ENCODE data around the gene ZSWIM5.
A peak's percentile ranks its signal among the peaks of the same experiment; 100 is the strongest.
"Not testable (repeated sequence)": the region's sequence is repeated elsewhere in the genome, so short reads cannot be mapped to it uniquely, and the experiment has no call there.

Gene ZSWIM5

DNA sequence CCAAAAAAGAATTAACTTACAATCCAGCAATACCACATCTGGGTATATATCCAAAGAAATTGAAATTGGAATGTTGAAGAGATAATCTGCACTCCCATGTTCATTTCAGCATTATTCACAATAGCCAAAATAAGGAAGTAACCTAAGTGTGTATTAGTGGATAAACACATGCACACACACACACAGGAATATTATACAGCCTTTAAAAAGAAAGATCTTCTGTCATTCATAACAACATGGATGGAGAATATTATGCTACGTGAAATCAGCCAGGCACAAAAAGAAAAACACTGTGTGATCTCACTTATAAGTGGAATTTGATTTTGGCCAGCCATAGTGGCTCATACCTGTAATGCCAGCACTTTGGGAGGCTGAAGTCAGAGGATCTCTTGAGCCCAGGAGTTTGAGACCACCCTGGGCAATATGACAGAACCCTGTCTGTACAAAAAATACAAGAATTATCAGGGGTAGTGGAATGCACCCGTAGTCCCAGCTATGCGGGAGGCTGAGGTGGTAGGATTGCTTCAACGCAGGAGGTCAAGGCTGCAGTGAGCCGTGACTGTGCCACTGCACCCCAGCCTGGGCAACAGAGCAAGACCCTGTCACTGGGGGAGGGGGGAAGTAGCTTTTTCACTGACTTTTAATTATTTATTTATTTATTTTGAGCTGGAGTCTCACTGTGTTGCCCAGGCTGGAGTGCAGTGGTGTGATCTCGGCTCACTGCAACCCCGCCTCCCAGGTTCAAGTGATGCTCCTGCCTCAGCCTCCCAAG, 210.8 kb downstream of the ZSWIM5 start:
- TF ChIP-seq CTCF (IDR thresholded peaks at IDR 0.05; ENCODE audit: low read depth, low read length, missing control alignments) = no peak
- no peak overlapping the region for H3K4me3 ChIP-seq (ENCODE audit: low read depth, low read length)
- DNase-seq (ENCODE audit: low read depth) = no peak

- DNase-seq (ENCODE audit: low read depth) = no peak
- H3K4me3 ChIP-seq (ENCODE audit: low read depth, low read length) = no peak overlapping the region
- no peak for TF ChIP-seq CTCF (IDR thresholded peaks at IDR 0.05; ENCODE audit: low read depth, low read length, missing control alignments)
Measured at GRCh38 chr1:44994309-44994898, 212.0 kb downstream of the ZSWIM5 start.

GRCh38 chr1:44988531-44989156, 217.8 kb downstream of the ZSWIM5 start:
- no peak for TF ChIP-seq CTCF (IDR thresholded peaks at IDR 0.05; ENCODE audit: low read depth, low read length, missing control alignments)
- no peak overlapping the region for H3K4me3 ChIP-seq (ENCODE audit: low read depth, low read length)
- DNase-seq (ENCODE audit: low read depth) = no peak

- H3K4me3 ChIP-seq (ENCODE audit: low read depth, low read length) = peak overlapping the region; percentile 68
- no peak for DNase-seq (ENCODE audit: low read depth)
- TF ChIP-seq CTCF (IDR thresholded peaks at IDR 0.05; ENCODE audit: low read depth, low read length, missing control alignments) = no peak
Measured at GRCh38 chr1:44985747-44986359, 220.6 kb downstream of the ZSWIM5 start.

DNA sequence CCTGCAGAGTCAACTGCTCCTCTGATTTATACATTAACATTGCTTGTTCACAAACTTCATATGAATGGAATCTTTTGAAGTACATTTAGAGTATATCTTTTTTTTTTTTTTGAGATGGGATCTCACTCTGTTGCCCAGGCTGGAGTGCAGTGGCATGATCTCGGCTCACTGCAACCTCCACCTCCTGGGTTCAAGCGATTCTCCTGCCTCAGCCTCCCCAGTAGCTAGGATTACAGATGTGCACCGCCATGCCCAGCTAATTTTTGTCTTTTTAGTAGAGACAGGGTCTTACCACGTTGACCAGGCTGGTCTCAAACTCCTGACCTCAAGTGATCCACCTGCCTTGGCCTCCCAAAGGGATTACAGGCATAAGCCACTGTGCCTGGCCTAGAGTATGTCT, 229.0 kb downstream of the ZSWIM5 start:
- H3K4me3 ChIP-seq (ENCODE audit: low read depth, low read length); DNase-seq (ENCODE audit: low read depth): not testable (repeated sequence)

GRCh38 chr1:44976252-44976651, 230.2 kb downstream of the ZSWIM5 start:
- no peak for DNase-seq (ENCODE audit: low read depth)
- no peak for TF ChIP-seq CTCF (IDR thresholded peaks at IDR 0.05; ENCODE audit: low read depth, low read length, missing control alignments)
- no peak overlapping the region for H3K4me3 ChIP-seq (ENCODE audit: low read depth, low read length)

DNA sequence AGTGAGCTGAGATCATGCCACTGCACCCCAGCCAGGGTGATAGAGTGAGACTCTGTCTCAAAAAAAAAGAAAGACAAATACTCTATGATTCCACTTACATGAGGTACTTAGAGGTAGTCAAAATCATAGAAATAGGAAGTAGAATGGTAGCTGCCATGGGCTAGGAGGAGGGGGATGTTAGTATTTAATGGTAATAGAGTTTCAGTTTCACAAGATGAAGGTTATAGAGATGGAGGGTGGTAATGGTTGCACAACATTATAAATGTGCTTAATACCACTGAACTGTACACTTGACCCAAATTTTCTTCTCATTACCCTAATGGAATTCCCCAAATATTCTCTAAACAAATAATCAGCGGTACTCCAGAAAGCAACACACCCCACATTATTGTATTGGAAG, 232.8 kb downstream of the ZSWIM5 start:
- H3K4me3 ChIP-seq (ENCODE audit: low read depth, low read length) = no peak overlapping the region
- no peak for TF ChIP-seq CTCF (IDR thresholded peaks at IDR 0.05; ENCODE audit: low read depth, low read length, missing control alignments)
- DNase-seq (ENCODE audit: low read depth) = no peak
